ENCODE results near the gene TGFB2.

Gene TGFB2

DNA sequence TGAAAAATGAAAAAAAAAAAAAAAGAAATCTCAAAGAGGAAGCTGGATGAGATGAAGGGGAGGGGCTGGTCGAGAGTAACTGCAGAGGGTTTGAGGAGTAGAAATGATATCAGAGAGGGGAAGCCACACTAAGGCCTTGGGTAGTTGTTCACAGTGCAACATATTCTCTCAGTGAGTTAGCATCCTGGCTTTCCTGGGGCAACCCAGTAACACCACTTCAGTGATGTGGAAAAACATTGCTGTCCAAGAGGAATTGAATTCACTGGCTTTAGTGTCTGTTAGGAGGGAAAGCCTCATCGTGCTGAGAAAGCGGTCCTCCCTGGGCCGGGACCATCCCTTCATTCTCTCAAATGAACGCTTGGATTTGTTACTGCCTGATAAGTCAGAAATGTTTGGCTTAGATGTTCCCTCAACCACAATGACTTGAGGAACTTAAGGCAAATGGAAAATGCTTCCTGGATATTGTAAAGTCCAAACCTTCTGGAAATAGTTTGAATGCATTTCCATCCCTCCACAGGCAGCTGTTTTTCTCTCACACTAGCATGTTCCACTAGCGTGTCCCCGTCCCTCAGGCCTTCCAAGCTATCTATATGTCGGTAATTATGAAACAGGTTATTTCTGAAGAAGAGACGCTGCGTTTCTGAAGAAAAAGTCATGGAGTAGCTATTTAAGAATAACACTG, 12.2 kb downstream of the TGFB2 start:
- Mint-ChIP-seq H3K9me3 (no peaks in the 10 kb centered on the region), H3K27me3 (ENCODE audit: low read depth, poor library complexity) (no peaks in the 10 kb centered on the region), H3K27ac (peak overlapping the region; percentile 36), H3K36me3 (ENCODE audit: low read depth) (peaks cover 5% of the 10 kb centered on the region), H3K4me1 (peaks cover 68% of the 10 kb centered on the region), H3K4me3 (no peak overlapping the region)
- DNase-seq: no peak
- TF ChIP-seq, protein P1, sequence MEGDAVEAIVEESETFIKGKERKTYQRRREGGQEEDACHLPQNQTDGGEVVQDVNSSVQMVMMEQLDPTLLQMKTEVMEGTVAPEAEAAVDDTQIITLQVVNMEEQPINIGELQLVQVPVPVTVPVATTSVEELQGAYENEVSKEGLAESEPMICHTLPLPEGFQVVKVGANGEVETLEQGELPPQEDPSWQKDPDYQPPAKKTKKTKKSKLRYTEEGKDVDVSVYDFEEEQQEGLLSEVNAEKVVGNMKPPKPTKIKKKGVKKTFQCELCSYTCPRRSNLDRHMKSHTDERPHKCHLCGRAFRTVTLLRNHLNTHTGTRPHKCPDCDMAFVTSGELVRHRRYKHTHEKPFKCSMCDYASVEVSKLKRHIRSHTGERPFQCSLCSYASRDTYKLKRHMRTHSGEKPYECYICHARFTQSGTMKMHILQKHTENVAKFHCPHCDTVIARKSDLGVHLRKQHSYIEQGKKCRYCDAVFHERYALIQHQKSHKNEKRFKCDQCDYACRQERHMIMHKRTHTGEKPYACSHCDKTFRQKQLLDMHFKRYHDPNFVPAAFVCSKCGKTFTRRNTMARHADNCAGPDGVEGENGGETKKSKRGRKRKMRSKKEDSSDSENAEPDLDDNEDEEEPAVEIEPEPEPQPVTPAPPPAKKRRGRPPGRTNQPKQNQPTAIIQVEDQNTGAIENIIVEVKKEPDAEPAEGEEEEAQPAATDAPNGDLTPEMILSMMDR (IDR thresholded peaks at IDR 0.05): no peak

- H3K27ac Mint-ChIP-seq: peak overlapping the region; percentile 36
Measured at GRCh38 chr1:218357893-218358232, 12.7 kb downstream of the TGFB2 start.

DNA sequence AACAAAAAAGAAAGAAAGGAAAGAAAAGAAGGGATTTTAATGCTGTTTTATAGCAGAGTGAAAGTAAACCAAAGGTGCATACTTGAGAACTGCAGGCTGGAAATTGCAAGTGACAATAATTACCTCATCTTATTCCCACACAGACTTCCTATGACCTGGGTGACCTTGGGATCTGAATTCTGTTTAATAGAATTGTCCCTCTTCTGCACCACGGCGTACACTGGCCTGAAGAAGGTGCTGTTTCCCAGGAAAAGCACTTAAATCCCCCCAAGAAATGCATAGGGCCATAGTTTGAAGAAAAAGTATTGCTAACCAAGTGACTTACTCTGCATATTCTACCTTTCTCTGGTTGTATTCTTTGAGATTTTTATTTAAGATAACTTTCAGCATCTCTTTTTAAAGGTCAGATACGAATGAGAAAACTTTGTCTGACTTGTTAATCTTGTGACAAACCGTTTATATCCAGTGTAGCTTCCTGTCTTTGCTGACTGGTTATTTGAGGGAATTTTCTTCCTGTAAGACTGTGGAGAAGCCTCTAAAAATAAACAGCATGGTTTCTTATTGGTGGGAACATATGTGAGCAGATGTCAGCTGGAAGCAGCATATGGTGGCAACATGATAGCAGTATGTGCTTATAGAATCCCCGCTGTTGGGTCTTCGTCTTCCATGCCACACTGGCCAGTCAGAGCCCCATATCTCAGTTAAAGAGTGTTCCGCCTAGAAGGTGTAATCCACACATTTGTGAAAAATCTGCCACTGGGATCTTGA, 16.3 kb downstream of the TGFB2 start:
- H3K4me1 Mint-ChIP-seq: peaks cover 56% of the 10 kb centered on the region

More at GRCh38 chr1:218357893-218358232, 12.7 kb downstream of the TGFB2 start:
- H3K4me1 Mint-ChIP-seq: peaks cover 66% of the 10 kb centered on the region
- no peak overlapping the region for H3K4me3 Mint-ChIP-seq
- H3K36me3 Mint-ChIP-seq (ENCODE audit: low read depth): peaks cover 5% of the 10 kb centered on the region
- no peaks in the 10 kb centered on the region for H3K9me3 Mint-ChIP-seq
- no peaks in the 10 kb centered on the region for H3K27me3 Mint-ChIP-seq (ENCODE audit: low read depth, poor library complexity)
- no peak for DNase-seq
- TF ChIP-seq, protein P1 (IDR thresholded peaks at IDR 0.05): no peak

GRCh38 chr1:218362418-218363076, 17.4 kb downstream of the TGFB2 start:
- DNase-seq: no peak
- TF ChIP-seq, protein P1 (IDR thresholded peaks at IDR 0.05): no peak
- H3K27ac Mint-ChIP-seq: no peak overlapping the region
- H3K27me3 Mint-ChIP-seq (ENCODE audit: low read depth, poor library complexity): no peaks in the 10 kb centered on the region
- no peaks in the 10 kb centered on the region for H3K36me3 Mint-ChIP-seq (ENCODE audit: low read depth)
- no peak overlapping the region for H3K4me3 Mint-ChIP-seq
- no peaks in the 10 kb centered on the region for H3K9me3 Mint-ChIP-seq
- peaks cover 62% of the 10 kb centered on the region for H3K4me1 Mint-ChIP-seq

More for the DNA sequence above, 16.3 kb downstream of the TGFB2 start:
- Mint-ChIP-seq H3K4me3 (no peak overlapping the region), H3K9me3 (no peaks in the 10 kb centered on the region), H3K27me3 (ENCODE audit: low read depth, poor library complexity) (no peaks in the 10 kb centered on the region), H3K36me3 (ENCODE audit: low read depth) (no peaks in the 10 kb centered on the region), H3K27ac (peak overlapping the region; percentile 34)
- TF ChIP-seq, protein P1 (IDR thresholded peaks at IDR 0.05): peak; percentile 59
- no peak for DNase-seq

GRCh38 chr1:218363141-218363540, 18.0 kb downstream of the TGFB2 start:
- TF ChIP-seq, protein P1 (IDR thresholded peaks at IDR 0.05): no peak
- DNase-seq: no peak
- no peaks in the 10 kb centered on the region for H3K36me3 Mint-ChIP-seq (ENCODE audit: low read depth)
- peaks cover 2% of the 10 kb centered on the region for H3K27me3 Mint-ChIP-seq (ENCODE audit: low read depth, poor library complexity)
- H3K9me3 Mint-ChIP-seq: no peaks in the 10 kb centered on the region
- H3K27ac Mint-ChIP-seq: no peak overlapping the region
- peaks cover 62% of the 10 kb centered on the region for H3K4me1 Mint-ChIP-seq
- no peak overlapping the region for H3K4me3 Mint-ChIP-seq
